CD4-positive, alpha-beta T cell treated with Interleukin-6 at 100 ng/mL for 8 hours (primary cell): ENCODE data around the gene GLIS1.

Experiments used
- DNase-seq: peaks from one replicate; pipeline ENCODE4 v3.0.0-alpha.2; 2020; ENCODE audit warnings: mixed read lengths, low spot score

Gene GLIS1

GRCh38 chr1:53485478-53486394 is 253.2 kb downstream of the GLIS1 start:
- DNase-seq, result peak; percentile 37

DNA sequence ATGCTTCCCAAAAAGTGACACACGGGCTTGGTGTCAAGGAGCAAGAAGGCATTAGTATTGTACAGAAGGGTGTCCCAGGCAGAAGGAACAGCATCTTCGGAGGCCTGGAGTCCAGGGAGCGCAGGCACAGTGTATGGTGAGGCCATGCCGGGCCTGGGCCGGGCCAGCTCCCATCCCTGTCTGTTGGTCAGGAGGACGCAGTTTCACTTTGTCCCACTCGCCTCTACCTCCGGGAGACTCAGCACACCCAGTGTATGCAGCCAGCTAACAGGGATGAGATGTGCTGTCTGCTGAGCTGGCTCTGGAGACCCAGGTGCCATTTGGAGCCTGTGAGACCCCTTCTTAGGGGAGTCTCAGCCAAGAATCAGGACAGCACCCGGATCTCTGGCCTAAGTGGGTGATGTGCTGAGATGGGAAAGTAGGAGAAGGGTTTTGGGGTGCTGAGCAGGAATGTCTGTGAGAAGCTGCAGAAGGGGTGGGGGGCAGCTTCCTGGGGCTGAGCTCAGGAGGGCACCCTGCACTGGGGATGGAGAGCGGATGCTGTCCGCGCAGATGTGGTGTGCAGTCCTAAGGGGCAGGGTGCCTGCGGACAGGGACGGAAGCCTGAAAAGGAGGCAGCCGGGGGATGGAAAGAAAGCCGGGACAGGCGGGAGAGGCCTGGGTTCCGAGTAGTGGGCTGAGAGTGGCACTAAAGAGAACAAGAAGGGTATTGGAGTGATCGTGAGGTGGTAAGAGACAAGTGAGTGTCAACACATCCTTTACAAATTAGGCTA is 254.1 kb downstream of the GLIS1 start:
- DNase-seq, result no peak

GRCh38 chr1:53483656-53484055 is 255.3 kb downstream of the GLIS1 start:
- no peak for DNase-seq

DNA sequence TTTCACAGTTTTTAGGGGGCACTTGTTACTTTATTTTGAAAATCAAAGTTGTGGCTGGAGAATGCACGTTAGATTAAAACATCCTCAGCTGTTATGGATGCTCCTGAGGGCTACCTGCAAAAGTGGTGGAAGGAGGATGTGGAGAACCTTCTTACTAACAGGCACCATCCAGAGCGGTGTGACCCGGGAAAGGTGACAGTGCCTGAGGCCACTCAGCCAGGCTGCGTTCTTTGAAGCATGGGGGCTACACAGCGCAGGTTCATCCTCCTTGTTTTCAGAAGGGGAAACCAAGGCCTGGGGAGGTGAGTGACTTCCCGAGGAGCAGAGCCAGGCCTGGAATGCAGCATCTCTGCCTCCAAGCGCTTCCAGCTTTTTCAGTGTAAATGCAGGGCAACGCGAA is 255.8 kb downstream of the GLIS1 start:
- no peak for DNase-seq

- DNase-seq, result no peak
These were observed 256.4 kb downstream of the GLIS1 start for GRCh38 chr1:53482441-53483153.

GRCh38 chr1:53481456-53481855 is 257.5 kb downstream of the GLIS1 start:
- DNase-seq, result no peak

DNA sequence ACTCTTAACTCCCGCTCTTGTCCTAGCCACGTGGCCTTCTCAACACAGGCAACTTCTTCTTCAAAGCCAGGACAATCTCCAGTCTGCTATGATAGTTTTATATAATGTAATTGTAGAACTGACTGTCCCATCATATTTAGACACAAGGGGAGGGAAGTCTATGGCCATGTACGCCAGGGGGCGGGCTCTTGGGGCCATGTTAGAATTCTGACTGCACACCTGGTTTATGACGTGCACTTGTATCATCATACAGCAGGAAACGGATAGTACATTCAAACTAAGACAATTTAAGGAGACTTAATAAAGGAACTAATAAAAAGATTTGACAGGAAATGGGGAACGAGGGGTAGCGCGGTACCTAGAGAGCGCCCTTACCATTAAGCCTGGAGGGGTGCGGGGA is 258.3 kb downstream of the GLIS1 start:
- no peak for DNase-seq

DNA sequence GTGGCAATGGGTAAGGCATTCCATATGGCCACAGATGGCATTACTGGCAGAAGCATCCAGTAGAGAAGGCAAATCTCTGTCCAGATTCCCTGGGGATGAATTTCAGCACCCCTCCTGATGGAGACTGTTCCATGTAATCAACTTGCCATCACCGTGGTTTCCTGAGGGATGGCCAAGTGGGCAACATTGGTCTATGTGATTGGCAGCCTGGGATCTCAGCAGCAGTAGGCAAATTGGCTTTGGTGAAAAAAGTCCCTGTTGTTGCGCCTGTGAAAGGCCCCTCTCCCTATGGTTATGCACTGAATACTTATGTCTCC is 260.5 kb downstream of the GLIS1 start:
- no peak for DNase-seq

GRCh38 chr1:53477651-53478501 is 261.1 kb downstream of the GLIS1 start:
- DNase-seq, result no peak

GRCh38 chr1:53476579-53476978 is 262.4 kb downstream of the GLIS1 start:
- no peak for DNase-seq

- DNase-seq, result no peak
These were observed 263.3 kb downstream of the GLIS1 start for GRCh38 chr1:53475664-53476063.

- no peak for DNase-seq
These were observed 265.5 kb downstream of the GLIS1 start for GRCh38 chr1:53473463-53473862.

GRCh38 chr1:53471000-53471399 is 268.0 kb downstream of the GLIS1 start:
- DNase-seq, result no peak

GRCh38 chr1:53470584-53470983 is 268.4 kb downstream of the GLIS1 start:
- DNase-seq, result no peak

DNA sequence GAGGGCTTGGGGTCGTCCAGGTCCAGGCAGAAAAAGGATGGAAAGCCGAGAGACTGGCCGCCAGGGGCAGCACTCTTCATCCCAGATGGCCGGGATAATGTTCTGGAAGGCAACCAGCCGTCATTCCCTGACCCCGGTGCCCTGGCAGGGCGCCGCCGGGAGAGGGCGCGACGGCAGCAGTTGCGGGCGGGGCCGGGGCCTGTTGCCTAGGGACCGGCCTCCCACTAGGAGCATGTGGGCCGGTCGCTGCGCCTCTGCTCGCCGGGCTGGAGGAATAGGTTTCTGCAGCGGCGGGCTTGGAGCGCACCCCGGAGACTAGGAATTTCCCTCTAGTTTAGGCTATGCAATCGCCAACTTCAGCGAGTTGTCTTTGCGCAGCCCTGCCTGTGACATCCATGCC is 268.8 kb downstream of the GLIS1 start:
- DNase-seq, result no peak

GRCh38 chr1:53469373-53469772 is 269.6 kb downstream of the GLIS1 start:
- DNase-seq, result no peak

DNA sequence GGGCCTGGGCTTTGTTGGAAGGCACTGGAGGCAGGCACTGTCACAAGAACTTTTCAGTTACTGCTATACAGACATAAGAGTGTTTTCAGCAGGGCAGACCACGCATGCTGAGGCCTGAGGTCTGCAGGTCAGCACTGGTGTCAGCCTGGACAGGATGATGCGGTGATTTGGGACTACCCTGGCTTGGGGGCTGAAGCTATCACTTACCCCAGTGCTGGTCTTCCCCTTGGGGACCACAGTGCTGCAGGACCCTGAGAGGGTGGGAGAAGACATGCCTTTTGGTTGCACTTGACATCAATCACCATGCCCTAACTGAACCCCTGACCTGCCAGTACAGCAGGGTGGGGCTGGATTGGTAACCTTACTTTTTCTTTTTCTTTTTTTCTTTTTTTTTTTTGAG is 270.6 kb downstream of the GLIS1 start:
- no peak for DNase-seq

GRCh38 chr1:53467391-53467790 is 271.6 kb downstream of the GLIS1 start:
- DNase-seq, result no peak

DNA sequence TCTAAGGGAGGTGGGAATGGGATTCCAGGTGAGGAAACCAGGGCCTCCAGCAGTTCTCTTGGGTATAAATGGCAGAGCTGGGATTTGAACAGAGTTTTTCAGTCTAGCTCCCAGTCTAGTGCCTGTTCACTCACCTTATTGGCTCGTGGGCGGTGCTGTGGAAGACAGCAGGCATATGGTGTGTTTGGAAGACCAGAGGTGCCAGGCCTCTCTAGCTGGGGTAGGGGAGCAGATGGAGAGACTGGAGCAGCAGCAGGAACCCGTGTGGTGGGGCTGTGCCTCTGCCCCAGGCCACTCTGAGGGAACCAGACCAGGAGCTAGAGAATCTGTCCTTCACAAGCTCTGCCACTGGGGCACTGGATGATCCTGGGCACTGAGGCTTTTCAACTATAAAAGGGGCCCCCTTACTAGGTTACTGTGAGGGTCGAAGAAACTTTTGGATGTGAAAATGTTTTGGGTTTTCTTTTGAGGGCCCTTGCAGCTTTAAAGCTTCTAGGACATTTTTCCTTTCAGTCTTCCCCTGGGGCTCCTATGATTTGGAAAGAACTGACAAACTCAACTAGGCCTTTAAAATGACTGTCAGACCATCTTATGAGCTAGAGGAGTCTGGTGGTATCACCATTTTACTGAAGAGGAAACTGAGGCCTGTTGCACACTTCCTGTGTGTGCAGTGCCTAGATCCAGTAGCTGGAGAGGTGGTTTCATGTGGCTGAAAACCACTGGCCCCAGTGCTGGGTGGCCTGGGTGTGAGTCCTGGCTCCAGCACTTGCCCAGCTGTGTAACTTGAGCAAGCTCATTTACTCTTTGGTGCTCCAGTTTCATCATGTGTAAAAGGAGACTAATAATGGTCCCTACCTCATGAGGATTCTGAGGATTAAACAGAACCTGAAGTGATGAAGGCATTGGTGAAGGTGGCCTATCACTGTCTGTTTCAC is 273.7 kb downstream of the GLIS1 start:
- DNase-seq, result no peak
